Keratinocyte (primary cell): Measurements from ENCODE around the gene NDUFS7.

Experiments used
- CTCF ChIP-seq, 3 experiments: IDR thresholded peaks in 1 of 3; conservative IDR thresholded peaks in 1 of 3; optimal IDR thresholded peaks in 1 of 3; 2 replicates in 2 of 3; 3 replicates in 1 of 3; pipeline versions ENCODE3 to v1.5.1; 2011; ENCODE audit warnings: low read length in 3 of 3, mild to moderate bottlenecking in 3 of 3, moderate library complexity in 2 of 3, control low read depth in 1 of 3, inconsistent platforms in 1 of 3; ENCODE audit not compliant: insufficient read depth in 2 of 3; ENCODE audit errors: extremely low read depth in 1 of 3
- EZH2 ChIP-seq: IDR thresholded peaks from one replicate; pipeline ENCODE4 v1.6.1; 2012; ENCODE audit warnings: inconsistent platforms, mild to moderate bottlenecking, low read length, moderate library complexity

GRCh38 chr19:1366899-1367870, 16.5 kb upstream of the NDUFS7 start:
- TF ChIP-seq CTCF (optimal IDR thresholded peaks at IDR 0.05 in 1 of 3, IDR thresholded peaks at IDR 0.05 in 1 of 3, conservative IDR thresholded peaks at IDR 0.05 in 1 of 3; ENCODE audit: extremely low read depth in 1 of 3, insufficient read depth in 2 of 3, low read length in 3 of 3) (no peak), EZH2 (no peak)
